ENCODE measurements around the gene TCTN3.
"Not testable (repeated sequence)": the region's sequence is repeated elsewhere in the genome, so short reads cannot be mapped to it uniquely, and the experiment has no call there.

TCTN3 gene, protein sequence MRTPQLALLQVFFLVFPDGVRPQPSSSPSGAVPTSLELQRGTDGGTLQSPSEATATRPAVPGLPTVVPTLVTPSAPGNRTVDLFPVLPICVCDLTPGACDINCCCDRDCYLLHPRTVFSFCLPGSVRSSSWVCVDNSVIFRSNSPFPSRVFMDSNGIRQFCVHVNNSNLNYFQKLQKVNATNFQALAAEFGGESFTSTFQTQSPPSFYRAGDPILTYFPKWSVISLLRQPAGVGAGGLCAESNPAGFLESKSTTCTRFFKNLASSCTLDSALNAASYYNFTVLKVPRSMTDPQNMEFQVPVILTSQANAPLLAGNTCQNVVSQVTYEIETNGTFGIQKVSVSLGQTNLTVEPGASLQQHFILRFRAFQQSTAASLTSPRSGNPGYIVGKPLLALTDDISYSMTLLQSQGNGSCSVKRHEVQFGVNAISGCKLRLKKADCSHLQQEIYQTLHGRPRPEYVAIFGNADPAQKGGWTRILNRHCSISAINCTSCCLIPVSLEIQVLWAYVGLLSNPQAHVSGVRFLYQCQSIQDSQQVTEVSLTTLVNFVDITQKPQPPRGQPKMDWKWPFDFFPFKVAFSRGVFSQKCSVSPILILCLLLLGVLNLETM

DNA sequence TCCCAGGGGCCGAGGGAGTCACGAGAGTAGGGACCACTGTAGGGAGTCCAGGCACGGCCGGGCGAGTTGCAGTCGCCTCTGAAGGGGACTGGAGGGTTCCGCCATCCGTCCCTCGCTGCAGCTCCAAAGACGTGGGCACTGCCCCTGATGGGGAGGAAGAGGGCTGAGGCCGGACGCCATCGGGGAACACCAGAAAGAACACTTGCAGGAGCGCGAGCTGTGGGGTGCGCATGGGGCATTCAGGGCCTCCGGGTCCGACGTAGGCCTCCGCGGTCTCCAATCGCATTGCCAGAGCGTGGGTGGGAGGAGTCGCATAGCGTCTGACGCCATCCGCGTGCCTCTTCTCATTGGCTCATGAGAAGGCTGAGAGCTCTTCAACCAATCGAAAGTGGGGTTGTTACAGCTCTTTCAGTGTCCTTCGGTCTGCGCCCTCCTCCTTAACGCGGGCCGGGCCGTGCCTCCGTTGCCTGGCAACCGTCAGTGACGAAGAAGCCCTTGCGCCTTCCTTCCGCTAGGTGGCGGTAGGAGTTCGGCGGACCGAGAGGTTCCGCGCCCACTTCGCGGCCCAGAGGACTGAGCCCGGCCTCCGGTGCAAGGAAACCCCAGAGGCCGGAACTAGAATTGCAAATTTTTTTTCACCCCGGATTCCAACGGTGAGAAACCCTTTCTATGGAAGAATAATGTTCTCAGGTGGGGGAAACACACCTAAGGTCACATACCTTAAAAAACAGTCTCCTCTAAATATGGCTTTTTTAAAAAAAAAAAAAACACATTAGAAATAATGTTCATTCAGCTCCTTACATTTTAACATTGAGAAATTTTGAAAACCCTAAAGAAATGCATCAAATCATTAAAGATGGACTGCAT lies at the start of gene TCTN3:
TSS of gene TCTN3 (minus strand) at position 260 of the 867 bp plus-strand sequence. CDS start at position 232, 28 bp downstream.
- peak; percentile 99 for DNase-seq

DNA sequence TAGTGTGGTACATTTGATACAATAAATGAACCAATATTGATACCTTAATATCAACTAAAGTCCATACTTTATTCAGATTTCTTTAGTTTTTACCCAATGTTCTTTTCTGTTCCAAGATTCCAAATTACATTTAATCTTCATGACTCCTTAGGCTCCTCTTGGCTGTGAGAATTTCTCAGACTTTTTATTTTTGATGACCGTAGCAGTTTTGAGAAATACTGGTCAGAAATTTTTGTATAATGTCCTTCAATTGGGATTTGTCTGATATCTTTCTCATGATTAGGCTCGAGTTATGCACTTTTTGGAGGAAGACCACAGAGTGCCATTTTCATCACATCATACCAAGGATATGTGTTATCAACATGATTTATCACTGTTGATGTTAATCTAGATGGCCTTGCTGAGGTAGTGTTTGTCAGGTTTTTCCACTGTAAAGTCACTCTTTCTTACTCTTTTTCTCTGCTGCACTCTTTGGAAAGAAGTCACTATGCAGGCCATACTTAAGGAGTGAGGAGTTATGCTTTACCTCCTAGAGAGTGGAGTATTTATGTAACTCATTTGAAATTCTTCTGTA lies 49.3 kb upstream of the TCTN3 start:
- DNase-seq = no peak

DNA sequence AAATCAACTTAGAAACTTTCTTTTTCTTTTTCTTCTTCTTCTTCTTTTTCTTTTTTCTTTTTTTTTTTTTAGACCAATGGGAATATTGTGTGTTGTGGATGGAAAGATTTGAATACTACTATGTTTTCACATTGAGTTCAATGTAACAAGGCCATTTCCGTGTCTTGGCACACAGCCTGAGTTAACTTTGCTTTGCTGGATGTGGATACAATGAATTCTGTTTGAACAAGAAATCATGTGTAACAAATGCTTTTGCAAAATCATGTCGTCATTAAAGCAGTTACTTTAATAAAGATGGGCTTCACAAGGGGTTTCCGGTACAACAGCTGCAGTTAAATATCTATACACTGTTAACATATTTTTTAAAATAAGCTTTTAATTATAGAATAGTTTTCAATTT lies 48.8 kb upstream of the TCTN3 start:
- DNase-seq = no peak

DNA sequence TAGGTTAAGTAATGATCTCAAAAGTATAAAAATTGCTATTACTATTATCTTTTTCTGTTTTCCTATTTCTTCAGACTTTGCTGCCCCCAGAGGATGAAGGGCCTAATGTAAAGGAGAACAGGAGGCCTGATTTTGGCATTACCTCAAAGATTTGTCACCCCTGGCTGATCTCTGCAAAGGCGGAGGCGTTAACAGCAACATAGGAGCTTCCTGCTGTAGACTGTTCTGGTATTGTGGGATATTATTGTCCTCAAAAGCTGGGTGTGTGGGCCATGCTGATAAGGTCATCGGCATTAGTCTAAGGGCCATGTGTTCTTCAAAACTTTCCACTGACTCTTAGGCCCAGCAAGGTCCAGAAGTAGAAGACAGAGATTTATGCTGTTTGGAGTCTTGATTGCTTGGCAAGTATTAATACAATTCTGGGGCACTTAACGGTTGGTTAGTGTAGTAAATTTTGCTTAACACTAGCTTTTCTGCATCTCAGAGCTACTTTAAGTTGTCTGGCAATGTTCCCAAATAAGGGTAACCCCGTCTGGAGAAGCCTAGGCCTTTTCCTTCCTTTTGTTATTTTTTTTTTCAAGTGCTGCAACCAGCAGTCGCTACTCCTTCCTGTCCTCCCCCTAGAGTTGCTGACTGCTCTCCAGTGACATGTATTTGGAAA lies 48.2 kb upstream of the TCTN3 start:
- DNase-seq = no peak

DNA sequence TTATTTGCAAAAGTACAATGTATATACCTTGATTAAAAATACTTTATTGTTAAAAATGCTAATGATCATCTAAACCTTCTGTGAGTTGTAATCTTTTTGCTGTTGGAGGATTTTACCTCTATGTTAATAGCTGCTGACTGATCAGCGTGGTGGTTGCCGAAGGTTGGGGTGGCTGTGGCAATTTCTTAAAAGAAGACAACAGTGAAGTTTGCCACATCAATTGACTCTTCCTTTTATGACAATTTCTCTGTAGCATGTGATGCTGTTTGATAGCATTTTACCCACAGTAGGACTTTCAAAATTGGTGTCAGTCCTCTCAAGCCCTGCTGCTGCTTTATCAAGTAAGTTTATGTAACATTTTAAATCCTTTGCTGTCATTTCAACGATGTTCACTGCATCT lies 45.3 kb upstream of the TCTN3 start:
- peak; percentile 52 for DNase-seq

DNA sequence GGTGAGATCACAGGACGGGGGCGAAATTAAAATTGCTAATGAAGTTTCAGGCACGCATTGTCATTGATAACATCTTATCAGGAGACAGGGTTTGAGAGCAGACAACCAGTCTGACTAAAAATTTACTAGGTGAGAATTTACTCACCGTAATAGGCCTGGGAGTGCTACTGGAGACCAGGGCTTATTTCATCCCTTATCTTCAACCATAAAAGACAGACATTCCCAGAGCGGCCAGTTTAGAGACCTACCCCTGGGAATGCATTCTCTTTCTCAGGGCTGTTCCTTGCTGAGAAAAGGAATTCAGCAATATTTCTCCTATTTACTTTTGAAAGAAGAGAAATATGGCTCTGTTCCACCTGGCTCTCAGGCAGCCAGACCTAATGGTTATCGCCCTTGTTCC lies 39.2 kb upstream of the TCTN3 start:
- DNase-seq = not testable (repeated sequence)

DNA sequence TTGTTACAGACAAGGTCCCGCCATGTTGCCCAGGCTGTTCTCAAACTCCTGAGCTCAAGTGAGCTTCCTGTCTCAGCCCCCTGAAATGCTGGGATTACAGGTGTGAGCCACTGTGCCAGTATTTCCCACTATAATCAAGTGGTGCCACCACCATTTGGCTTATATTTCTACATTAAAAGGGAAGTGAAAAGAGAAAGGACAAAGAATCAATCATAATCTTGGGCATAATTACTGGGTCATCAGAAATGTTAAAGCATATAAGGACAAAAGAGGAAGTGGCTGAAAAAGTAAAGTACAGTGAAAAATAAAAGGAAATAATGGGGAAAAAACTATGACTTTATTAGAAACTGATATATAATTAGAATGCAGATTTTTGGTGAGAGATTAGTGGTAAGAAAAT lies 36.5 kb upstream of the TCTN3 start:
- no peak for DNase-seq

DNA sequence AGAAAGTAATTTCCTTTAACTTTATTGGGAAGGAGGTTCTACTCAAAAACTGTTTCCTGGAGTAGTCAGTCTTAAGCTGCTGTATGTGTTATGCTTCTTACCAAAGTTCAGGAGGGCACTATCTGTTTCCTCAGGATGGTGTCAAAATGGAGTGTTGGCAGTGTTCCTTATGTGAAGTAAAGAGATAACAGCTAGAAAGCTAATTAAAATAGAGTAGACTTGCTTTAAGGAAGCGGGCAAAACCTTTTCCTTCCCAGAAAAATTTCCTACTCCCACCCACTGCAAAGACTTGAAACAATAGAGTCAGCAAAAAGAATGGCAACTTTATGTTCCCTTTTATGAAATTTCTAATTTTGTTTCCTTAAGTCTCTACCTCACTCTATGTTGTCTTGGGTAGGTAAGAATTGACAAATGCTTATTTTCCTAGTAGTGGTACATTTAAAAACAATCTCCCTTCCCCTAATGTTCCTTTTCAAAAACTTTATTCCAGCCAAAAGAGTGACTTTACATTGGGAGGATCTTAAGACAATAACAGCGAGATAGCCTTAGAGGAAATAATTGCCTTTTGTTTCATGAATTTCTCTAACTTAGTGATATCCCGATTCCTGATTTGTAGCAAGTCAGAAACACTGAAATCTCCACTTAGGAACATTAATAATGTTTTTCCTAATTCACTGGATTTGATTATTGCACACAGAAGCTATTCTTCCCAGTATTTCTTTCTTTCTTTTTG lies 35.8 kb upstream of the TCTN3 start:
- no peak for DNase-seq

DNA sequence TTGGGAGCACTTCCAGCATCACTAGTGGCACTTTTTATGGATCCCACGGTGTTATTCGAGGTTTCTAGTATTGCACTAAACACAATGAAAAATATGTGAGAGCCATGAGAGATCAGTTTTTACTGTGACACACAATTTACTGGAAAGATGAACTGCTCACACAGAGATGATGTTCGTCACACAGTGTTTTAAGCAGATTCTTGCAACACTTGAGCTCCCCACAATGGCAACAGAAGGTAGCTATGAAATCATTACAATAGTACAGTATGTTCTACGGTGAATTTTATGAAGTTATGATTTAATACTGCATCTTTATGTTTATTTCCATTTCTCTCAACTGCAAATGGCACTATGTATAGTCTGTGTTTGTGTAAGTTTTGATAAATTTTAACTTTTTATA lies 34.8 kb upstream of the TCTN3 start:
- DNase-seq = no peak

DNA sequence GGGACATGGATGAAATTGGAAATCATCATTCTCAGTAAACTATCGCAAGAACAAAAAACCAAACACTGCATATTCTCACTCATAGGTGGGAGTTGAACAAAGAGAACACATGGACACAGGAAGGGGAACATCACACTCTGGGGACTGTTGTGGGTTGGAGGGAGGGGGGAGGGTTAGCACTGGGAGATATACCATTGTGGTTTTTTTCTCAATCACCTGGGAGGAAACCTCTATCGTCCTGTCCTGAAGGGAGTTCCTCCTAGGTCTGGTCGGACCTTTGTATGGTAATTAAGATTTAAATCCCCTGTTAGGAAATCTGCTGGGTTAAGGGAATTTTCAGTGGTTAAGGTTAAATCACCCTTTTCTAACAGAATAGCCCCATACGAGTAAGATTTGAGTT lies 28.8 kb upstream of the TCTN3 start:
- DNase-seq = not testable (repeated sequence)

DNA sequence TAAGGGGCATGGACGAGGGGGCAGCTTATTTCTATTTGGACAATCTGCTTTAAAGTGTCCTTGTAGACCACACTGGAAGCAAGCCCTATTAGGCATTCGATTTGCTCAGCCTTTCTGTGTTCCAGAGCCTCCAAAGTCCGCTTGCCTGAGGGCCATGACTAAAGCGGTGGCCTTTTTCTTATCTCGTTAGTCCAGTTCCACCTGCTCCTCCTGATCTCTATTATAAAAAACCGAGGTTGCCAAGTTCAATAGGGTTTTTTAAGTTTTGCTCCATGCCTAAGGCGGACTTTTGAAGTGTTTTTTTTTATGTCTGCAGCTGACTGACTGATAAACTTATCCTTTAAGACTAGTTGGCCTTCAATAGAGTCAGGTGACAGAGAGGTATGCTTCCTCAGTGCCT lies 27.0 kb upstream of the TCTN3 start:
- not testable (repeated sequence) for DNase-seq

DNA sequence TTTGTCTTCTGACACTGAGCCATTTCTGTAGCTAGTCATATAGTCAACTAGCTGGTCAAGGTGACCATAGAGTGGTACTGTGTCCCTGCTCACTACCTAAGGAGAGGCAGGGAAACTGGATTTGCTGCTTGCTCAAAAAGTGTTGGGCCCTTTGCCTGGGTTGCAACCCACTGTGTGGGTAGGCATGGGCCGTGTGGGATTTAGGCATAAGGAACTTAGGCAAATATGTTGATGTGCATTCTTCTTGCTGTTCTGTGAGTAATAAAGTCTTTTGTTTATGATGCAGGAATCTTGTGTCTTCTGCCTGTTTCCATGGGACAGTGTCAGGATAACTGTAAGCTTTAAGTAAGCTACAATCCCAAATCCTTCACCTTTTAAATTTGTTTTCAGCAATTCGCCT lies 23.1 kb upstream of the TCTN3 start:
- DNase-seq = no peak

DNA sequence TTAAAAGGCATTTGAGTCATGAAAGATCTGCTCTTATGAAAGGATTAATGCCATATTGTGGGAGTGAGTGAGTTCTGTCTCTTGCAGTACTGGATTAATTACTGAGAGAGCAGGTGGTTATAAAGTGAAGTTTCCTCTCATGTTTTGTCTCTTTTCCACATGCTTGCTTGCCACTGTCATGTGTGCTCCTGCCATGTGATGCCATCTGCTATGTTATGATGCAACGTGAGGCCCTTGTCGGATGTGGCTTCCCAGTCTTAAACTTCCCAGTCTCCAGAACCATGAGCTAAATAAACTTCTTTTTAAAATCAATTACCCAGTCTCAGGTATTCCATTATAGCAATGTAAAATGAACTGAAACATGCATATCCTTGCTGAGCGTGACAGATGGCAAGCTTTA lies 22.7 kb upstream of the TCTN3 start:
- DNase-seq = no peak

DNA sequence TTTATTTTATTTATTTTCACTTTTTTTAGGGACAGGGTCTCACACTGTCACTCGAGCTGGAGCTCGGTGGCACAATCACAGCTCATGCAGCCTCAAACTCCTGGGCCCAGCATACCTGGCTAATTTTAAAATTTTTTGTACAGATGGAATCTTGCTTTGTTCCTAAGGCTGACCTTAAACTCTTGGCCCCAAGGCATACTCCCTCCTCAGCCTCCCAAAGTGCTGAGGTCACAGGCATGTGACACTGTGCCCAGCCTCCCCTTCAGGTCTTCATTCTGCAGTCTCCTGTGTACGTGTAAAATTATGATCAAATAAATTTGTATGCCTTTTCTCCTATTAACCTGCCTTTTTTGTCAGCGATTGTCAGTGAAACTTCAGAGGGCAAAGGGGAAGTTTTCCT lies 17.8 kb upstream of the TCTN3 start:
- DNase-seq = no peak

DNA sequence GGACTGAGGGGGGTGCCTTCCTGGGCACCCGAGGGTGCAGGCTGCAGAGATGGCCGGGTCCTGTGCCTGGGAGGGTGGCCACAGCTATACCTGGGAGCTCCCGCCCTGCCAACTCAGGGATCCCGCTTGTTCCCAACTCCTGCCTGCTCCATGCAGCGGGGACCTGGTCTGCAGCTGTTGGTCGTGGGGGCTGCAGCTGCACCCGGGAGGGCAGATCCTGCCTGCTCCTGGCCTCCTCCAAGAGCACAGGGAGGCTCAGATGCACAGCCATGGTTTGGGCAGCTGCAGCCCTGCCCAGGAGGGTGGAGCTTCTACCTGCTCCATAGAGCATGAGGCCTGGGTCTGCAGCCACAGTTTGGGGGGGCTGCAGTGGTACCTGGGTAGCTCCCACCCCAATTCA lies 13.3 kb upstream of the TCTN3 start:
- no peak for DNase-seq

DNA sequence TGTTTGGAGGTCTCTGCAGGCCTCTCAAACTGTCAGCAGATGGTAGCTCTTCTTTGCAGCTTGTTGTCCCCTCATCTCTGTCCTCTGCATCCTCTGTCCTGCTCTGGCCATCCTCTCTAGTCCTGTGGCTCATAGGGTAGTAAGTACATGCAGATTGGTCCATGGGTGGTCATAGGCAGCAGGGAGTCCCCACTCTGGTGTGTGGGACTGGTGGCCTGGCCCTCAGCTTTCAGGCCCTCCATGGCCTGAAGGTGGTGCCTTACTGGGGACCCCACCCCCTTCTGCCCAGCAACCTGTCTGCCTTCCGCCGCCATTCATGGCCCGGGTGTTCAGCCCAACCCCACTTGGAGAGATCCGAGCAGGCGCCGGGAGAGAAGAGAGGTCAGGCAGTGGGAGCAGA lies 12.8 kb upstream of the TCTN3 start:
- DNase-seq = no peak

DNA sequence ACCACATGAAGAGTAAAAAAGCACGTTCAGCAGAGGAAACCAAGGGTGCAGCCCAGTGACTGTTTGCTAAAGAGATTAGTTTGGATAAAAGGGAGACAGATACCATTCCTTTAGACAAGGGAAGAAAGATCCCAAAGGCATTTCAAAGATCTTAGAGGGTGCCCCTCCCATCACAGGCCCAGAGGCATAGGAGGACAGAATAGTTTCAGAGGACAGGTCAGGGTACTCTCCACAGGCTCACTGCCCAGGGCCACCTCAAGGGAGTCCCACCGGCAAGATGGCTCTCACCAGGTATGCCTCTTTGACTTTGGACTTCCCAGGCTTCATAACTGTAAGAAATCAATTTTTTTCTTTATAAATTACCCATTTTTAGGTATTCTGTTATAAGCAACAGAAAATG lies 4.7 kb upstream of the TCTN3 start:
- DNase-seq = no peak

DNA sequence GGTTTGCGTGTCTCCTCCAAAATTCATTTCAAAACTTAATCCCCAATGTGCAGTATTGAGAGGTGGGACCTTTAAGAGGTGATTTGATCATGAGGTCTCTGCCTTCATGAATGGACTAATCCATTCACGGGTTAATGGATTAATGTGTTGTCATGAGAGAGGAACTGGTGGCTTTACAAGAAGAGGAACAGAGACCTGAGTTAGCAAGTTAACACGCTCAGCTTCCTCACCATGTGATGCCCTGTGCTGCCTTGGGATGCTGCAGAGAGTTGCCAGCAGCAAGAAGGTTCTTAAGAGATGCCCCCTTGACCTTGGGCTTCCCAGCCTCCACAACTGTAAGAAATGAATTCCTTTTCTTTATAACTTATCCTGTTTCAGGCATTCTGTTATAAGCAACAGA lies 3.7 kb upstream of the TCTN3 start:
- no peak for DNase-seq

DNA sequence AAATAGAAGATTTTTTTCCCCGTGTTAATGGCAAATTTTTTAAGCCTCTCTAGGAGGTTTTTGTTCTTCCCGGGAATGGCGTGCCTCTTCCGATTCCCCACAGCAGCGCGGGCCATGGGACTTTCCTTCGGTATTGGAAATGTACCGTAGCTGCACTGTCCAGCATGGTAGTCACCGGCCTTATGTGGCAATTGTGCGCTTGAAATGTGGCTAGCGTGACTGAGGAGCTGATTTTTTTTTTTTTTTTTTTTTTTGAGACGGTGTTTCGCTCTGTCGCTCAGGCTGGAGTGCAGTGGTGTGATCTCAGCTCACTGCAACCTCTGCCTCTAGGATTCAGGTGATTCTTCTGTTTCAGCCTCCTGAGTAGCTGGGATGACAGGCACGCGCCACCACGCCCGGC lies 938 bp upstream of the TCTN3 start:
- no peak for DNase-seq

DNA sequence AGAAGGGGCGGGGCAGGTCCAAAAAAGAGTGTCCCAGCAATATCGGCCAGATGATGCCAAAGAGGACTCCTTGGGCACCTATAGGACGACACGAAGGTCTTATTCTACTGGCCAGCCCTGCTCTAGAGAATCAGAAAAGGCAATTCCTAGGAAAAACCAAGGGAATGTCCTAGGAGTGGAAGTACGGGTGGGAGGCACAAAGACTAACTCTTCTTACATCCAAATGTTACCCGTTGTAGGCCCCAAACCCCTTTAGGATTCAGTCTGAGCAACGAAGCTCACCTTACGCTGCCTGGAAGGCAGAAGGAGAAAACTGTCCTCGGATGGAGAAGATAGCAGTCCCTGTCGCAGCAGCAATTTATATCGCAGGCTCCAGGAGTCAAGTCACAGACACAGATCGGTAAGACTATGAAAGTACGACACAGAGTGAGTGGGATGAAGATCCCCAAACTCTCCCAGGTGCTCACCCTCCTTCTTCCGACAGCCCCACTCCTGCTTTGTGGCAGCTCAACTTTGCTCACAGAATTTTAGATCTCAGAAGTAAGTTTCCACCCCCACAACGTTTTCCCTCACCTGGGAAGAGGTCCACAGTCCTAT lies 558 bp downstream of the TCTN3 start:
- peak; percentile 3 for DNase-seq

DNA sequence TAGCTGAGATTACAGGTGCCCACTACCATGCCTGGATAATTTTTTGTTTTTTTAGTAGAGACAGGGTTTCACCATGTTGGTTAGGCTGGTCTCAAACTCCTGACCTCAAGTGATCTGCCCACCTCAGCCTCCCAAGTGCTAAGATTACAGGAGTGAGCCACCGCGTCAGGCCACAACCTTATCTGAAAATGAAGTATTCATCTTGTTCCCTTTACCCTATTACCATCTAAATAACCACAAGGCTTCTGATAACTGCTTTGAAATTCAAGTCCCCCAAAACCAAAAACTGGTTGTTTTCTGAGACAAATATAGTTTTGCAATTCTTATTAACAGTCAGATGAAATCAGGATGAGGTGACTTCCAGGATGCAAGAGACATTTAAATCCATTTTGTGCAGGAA lies 2.4 kb downstream of the TCTN3 start:
- peak; percentile 5 for DNase-seq

DNA sequence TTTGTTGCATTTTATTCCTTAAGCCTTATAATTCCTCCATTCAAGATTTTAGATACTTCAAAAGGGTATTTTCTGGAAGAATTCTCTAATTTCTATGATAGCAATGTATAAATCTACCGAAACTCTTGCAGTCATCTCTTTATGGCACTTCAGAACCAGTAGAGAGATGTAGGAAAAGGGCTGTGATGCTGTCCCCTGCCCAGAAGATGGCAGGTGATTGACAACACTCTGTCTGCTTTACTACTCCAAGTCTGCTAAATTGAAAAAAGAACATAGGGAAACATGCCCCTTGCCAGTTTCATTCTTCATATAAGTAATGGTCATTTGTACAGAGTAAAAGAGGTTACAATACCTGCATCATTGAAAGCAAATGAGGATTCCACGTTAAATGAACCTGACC lies 5.1 kb downstream of the TCTN3 start:
- DNase-seq = no peak
